IPS-18c (cell line): ENCODE results near the gene TGM1.
"Not testable (repeated sequence)": the region's sequence is repeated elsewhere in the genome, so short reads cannot be mapped to it uniquely, and the experiment has no call there.

Experiments
- H3K4me3 ChIP-seq: 2 replicates; pipeline ENCODE4 v1.7.0; 2013; ENCODE audit warnings: low read depth, mild to moderate bottlenecking, low read length, moderate library complexity; ENCODE audit not compliant: insufficient read depth
- H3K9me3 ChIP-seq: one replicate; pipeline ENCODE4 v1.6.1; 2013; ENCODE audit warnings: mild to moderate bottlenecking, low read length, moderate library complexity; ENCODE audit not compliant: control insufficient read depth, insufficient read depth

Gene TGM1

DNA sequence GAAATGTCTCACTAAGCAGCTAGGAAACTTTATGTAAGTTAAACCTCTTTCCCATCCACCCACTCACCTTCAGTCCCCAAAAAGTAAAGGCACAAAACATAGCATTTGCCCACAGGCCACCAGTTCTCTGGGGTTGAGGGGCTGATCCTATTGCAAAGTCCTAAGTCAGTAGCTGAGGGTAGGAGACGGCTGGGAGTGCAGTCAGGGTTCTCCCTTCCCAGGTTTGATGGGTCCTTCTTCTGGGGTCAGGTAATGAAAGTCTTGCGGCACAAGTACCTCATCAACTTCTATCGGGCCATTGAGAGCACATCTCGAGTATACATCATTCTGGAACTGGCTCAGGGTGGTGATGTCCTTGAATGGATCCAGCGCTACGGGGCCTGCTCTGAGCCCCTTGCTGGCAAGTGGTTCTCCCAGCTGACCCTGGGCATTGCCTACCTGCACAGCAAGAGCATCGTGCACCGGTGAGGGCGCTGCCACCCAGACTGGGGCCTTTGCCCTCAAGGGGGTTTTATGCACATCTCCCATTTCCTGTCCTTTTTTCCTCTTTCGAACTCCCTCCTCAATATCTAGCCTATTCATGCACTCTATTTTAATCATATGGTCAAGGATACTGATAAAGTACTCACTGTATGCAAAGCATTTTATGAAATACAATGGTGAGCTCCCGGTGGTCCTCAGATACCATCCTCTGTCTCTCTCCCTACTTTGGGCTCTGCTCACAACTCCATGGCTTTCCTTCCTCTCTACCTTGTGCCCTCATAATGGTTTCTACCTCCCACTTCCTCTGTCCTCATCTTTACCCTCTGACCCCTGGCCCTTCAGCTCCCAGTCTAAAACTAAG lies 56.5 kb downstream of the TGM1 start:
- Histone ChIP-seq H3K9me3 (no peaks in the 10 kb centered on the region), H3K4me3 (no peak overlapping the region)

DNA sequence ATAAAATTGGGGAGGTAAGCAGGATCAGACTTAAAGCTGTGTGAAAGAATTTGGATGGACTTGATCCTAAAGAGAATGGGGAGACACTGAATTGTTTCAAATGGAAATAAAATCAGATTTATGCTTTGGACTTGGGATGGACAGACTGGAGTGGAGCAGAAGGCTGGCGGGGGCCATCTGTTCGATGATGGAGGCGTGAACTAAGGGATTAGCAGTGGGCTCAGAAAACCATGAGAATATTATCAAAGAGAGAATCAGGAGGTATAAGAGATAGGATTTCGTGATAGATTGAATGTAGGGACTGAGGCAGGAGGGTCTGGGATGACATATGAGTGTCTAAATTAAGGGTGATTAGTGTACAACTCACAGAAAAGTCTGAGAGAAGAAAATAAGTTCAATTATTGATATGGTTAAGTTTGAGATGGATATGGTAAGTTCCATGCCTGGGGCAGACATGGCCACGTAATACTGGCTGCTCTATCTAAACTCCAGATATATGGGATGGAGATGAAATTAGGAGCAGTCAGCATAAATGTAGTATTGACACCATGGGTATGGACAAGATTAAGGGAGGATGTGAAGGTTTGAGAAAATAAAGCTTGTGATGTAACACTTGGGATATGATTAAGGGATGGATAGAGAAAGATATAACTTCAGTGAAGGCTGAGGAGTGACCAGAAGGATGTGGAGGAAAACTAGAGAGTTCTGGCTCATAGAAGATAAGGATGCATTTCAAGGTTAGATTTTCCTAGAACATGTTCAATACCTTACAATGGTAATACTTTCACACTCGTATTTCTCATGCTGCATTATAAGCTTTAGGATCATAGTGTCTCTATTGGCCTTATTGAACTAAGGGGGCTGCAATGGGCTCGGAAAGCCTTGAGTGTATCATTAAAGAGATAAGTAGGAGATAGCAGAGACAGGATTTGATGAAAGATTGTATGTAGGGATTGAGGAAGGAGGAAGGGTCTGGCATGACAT lies 58.5 kb downstream of the TGM1 start:
- Histone ChIP-seq H3K4me3 (no peak overlapping the region), H3K9me3 (no peaks in the 10 kb centered on the region)

DNA sequence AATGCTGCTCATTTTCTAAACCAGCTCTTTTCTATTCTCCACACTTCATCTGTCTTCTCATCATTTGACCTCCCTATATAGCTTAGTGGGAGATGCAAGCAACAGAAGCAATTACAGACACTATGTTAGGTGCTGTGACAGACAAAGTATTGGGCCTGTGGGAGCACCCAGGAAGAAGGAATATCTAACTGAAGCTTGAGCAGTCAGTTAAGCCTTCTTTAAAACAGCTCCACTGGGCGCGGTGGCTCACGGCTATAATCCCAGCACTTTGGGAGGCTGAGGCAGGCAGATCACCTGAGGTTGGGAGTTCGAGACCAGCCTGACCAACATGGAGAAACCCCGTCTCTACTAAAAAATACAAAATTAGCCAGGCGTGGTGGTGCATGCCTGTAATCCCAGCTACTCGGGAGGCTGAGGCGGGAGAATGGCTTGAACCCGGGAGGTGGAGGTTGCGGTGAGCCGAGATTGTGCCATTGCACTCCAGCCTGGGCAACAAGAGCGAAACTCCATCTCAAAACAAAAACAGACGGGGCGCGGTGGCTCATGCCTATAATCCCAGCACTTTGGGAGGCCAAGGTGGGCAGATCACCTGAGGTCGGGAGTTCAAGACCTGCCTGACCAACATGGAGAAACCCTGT lies 59.6 kb downstream of the TGM1 start:
- H3K4me3 ChIP-seq, H3K9me3 ChIP-seq: not testable (repeated sequence)

DNA sequence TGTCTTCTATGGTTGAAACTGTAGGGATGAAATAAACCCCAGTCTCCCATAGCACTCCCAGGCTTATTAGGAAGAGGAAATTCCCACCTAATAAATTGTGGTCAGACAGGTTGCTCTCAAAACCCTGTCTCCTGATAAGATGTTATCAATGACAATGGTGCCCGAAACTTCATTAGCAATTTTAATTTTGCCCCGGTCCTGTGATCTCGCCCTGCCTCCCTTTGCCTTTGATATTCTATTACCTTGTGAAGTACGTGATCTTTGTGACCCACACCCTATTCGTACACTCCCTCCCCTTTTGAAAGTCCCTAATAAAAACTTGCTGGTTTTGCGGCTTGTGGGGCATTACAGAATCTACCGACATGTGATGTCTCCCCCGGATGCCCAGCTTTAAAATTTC lies 60.4 kb downstream of the TGM1 start:
- not testable (repeated sequence) for H3K4me3 ChIP-seq, H3K9me3 ChIP-seq
